Activated B cell treated with CpG ODN at 0.5 μM for 24 hours (primary cell): ENCODE results near the gene SIX5. TPM values are rescaled to one million over a fixed set of nuclear protein-coding genes. Genes with fewer than 3 reads are reported as not detected.

Experiments used
- ATAC-seq: fragments of 200-7000 bp; cut with Tn5 transposase; one replicate; pipeline ENCODE4 v1.10.0; 2021; ENCODE audit warnings: low read depth, mild to moderate bottlenecking, moderate library complexity
- CTCF ChIA-PET: fragments of 350-600 bp; sonication (Branson Sonifier 250); formaldehyde crosslinking; loops from one replicate; lab custom pipeline; 2021; ENCODE audit warnings: antibody characterized with exemption; lab: Charles Lee
- POLR2A ChIA-PET: fragments of 350-600 bp; sonication (Branson Sonifier 250); formaldehyde crosslinking; loops from one replicate; lab custom pipeline; 2021; ENCODE audit warnings: antibody characterized with exemption; lab: Charles Lee
- DNase-seq: peaks from one replicate; pipeline ENCODE4 v3.0.0; 2022
- H3K27ac Mint-ChIP-seq: one replicate; pipeline ENCODE4 v1.8.0; 2020; ENCODE audit warnings: mixed read lengths
- H3K27me3 Mint-ChIP-seq: one replicate; pipeline ENCODE4 v1.8.0; 2021; ENCODE audit warnings: mixed read lengths
- H3K36me3 Mint-ChIP-seq: one replicate; pipeline ENCODE4 v1.8.0; 2021; ENCODE audit warnings: low read depth, mixed read lengths
- H3K4me1 Mint-ChIP-seq: one replicate; pipeline ENCODE4 v1.8.0; 2021; ENCODE audit warnings: mixed read lengths
- H3K4me3 Mint-ChIP-seq: one replicate; pipeline ENCODE4 v1.8.0; 2020; ENCODE audit warnings: mild to moderate bottlenecking, mixed read lengths
- H3K9me3 Mint-ChIP-seq: one replicate; pipeline ENCODE4 v1.8.0; 2020; ENCODE audit warnings: mixed read lengths
- CTCF ChIP-seq: fragments of 200-600 bp; IDR thresholded peaks from one replicate; pipeline ENCODE4 v1.8.0; 2022; ENCODE audit warnings: antibody characterized with exemption, mild to moderate bottlenecking
- intact Hi-C: fragments of 100-400 bp; cut with micrococcal nuclease; formaldehyde crosslinking; loops from one replicate; pipeline ENCODE4 v1.15.1; 2024
- total RNA-seq: library from RNA; stranded (reverse); gene quantifications from 2 replicates; pipeline ENCODE4 v1.2.3, GENCODE V29; 2022

SIX5 gene
- total RNA-seq, 1 donor from 2014 or later: 1.9 TPM

GRCh38 chr19:45780146-45780447 is 11.0 kb upstream of the SIX5 start:
- CTCF ChIA-PET: no interaction called here
- Mint-ChIP-seq H3K27me3 (peaks cover 4% of the 10 kb centered on the region), H3K27ac (no peak overlapping the region), H3K9me3 (no peaks in the 10 kb centered on the region), H3K4me1 (peaks cover 26% of the 10 kb centered on the region), H3K36me3 (peaks cover 13% of the 10 kb centered on the region), H3K4me3 (no peak overlapping the region)
- POLR2A ChIA-PET: no interaction called here
- DNase-seq (no peak), ATAC-seq (no peak)
- no peak for TF ChIP-seq CTCF
- intact Hi-C loops: no loop called here

- ATAC-seq (peak; percentile 96), DNase-seq (peak; percentile 84)
- Mint-ChIP-seq H3K9me3 (no peaks in the 10 kb centered on the region), H3K4me1 (peaks cover 26% of the 10 kb centered on the region), H3K4me3 (peak overlapping the region; percentile 82), H3K27ac (peak overlapping the region; percentile 9), H3K36me3 (peaks cover 10% of the 10 kb centered on the region), H3K27me3 (peaks cover 4% of the 10 kb centered on the region)
- POLR2A ChIA-PET: interaction anchor here (0.6 to 1.2 kb wide), 3 partner anchors 10 to 148 kb away, joined by 3 to 13 read pairs (median 4); partner anchors contain the start of genes DMWD and SIX5
- TF ChIP-seq CTCF: no peak
- intact Hi-C loops: loop anchor here (1.0 to 10.0 kb wide), 4 partner anchors 9 to 355 kb away; partner anchors contain the start of genes DMWD, ERCC1 and FBXO46
- CTCF ChIA-PET: interaction anchor here (1.0 to 1.2 kb wide), 2 partner anchors 10 to 38 kb away, joined by 3 to 23 read pairs; partner anchors contain the start of gene SIX5
Measured at GRCh38 chr19:45779231-45780145, 10.4 kb upstream of the SIX5 start.

GRCh38 chr19:45778010-45778661 is 9.1 kb upstream of the SIX5 start:
- H3K27me3 Mint-ChIP-seq: peaks cover 4% of the 10 kb centered on the region
- ChIA-PET POLR2A (interaction anchor here (1.2 kb wide), 1 partner anchor 9 kb away, joined by 3 read pairs; the partner anchor contains the start of gene SIX5), CTCF (no interaction called here)
- H3K9me3 Mint-ChIP-seq: no peaks in the 10 kb centered on the region
- no peak for TF ChIP-seq CTCF
- peaks cover 10% of the 10 kb centered on the region for H3K36me3 Mint-ChIP-seq
- H3K4me1 Mint-ChIP-seq: peaks cover 29% of the 10 kb centered on the region
- no peak for DNase-seq
- no peak for ATAC-seq
- H3K27ac Mint-ChIP-seq: no peak overlapping the region
- intact Hi-C loops: loop anchor here (2.0 to 10.0 kb wide), 2 partner anchors 47 to 353 kb away; partner anchors contain the start of genes ERCC1 and FBXO46
- no peak overlapping the region for H3K4me3 Mint-ChIP-seq

- peaks cover 4% of the 10 kb centered on the region for H3K27me3 Mint-ChIP-seq
Measured at GRCh38 chr19:45777395-45777961, 8.4 kb upstream of the SIX5 start.

More at GRCh38 chr19:45777395-45777961, 8.4 kb upstream of the SIX5 start:
- ChIA-PET POLR2A (interaction anchor here (1.2 kb wide), 1 partner anchor 8 kb away, joined by 3 read pairs; the partner anchor contains the start of gene SIX5), CTCF (no interaction called here)
- Mint-ChIP-seq H3K9me3 (no peaks in the 10 kb centered on the region), H3K4me1 (peaks cover 29% of the 10 kb centered on the region), H3K27ac (no peak overlapping the region), H3K4me3 (no peak overlapping the region), H3K36me3 (peaks cover 10% of the 10 kb centered on the region)
- intact Hi-C loops: loop anchor here (10.0 kb wide), 1 partner anchor 353 kb away; the partner anchor contains the start of gene ERCC1
- TF ChIP-seq CTCF: no peak
- no peak for ATAC-seq
- no peak for DNase-seq
